ENCODE results near the gene SNX15. TPM values are rescaled to one million over a fixed set of nuclear protein-coding genes. Genes with fewer than 3 reads are reported as not detected.

SNX15 gene
- total and polyA plus RNA-seq, 2 donors (not counting 1 experiment from before 2014, with no cell fraction given), result 26.0 to 28.5 TPM

- Histone ChIP-seq H3K9ac (ENCODE audit: low read length) (peak within 1 kb of the TSS; percentile 86), H3K4me1 (ENCODE audit: control insufficient read depth in 2 of 2, insufficient read depth in 2 of 2, low read length in 2 of 2) (peaks cover 12 to 19% of the 10 kb centered on the region in 2 donors), H3K27me3 (replicated peaks in 1 of 4; ENCODE audit: control extremely low read depth in 1 of 4, control insufficient read depth in 3 of 4, insufficient read depth in 4 of 4, low read length in 3 of 4) (no peaks in the 10 kb centered on the region), H4K20me1 (ENCODE audit: control insufficient read depth, insufficient read depth, low read length, poor library complexity, severe bottlenecking) (peaks cover 8% of the 10 kb centered on the region), H3K36me3 (replicated peaks in 1 of 2; ENCODE audit: control extremely low read depth in 1 of 2, control insufficient read depth in 1 of 2, extremely low read depth in 1 of 2, insufficient read depth in 2 of 2, low read length in 1 of 2) (peaks cover 0 to 40% of the 10 kb centered on the region in 2 experiments), H3K27ac (ENCODE audit: low read length in 2 of 2) (peak within 1 kb of the TSS; percentile 91 to 94), H3K9me3 (ENCODE audit: control extremely low read depth in 1 of 3, control insufficient read depth in 2 of 3, insufficient read depth in 1 of 3, low read length in 2 of 3) (no peaks in the 10 kb centered on the region), H3K79me2 (ENCODE audit: control insufficient read depth, insufficient read depth, low read length) (peaks cover 24% of the 10 kb centered on the region), H3K4me3 (ENCODE audit: control extremely low read depth in 1 of 5, extremely low read depth in 1 of 5, insufficient read depth in 1 of 5, low read depth in 2 of 5, low read length in 4 of 5) (peak within 1 kb of the TSS; percentile 61 to 81 (median 76)), H3K4me2 (replicated peaks; ENCODE audit: low read depth, low read length, poor library complexity, severe bottlenecking) (peak within 1 kb of the TSS; percentile 88), H2AFZ (ENCODE audit: insufficient read depth, low read depth, low read length, poor library complexity, severe bottlenecking) (peak within 1 kb of the TSS; percentile 98)
- H3K9me3 Mint-ChIP-seq (ENCODE audit: insufficient read depth), result no peaks in the 10 kb centered on the region
- H3K4me3 Mint-ChIP-seq, result peak within 1 kb of the TSS; percentile 98
- H3K27ac Mint-ChIP-seq, result peak within 1 kb of the TSS; percentile 100
- POLR2A ChIA-PET, result no interaction called here
- DNase-seq (peak; percentile 98), ATAC-seq (ENCODE audit: low read depth) (peak; percentile 87)
- under 1% methylated on average over 77 of the region's 79 CpGs for WGBS (ENCODE audit: insufficient coverage)
- no peak for TF ChIP-seq EZH2 (IDR thresholded peaks at IDR 0.05; ENCODE audit: borderline replicate concordance, insufficient read depth, low read depth, low read length, poor library complexity, severe bottlenecking)
- TF ChIP-seq CTCF (IDR thresholded peaks at IDR 0.05), result no peak
- H3K27me3 Mint-ChIP-seq, result no peaks in the 10 kb centered on the region
- CTCF ChIA-PET, result interaction anchor here (0.5 to 2.0 kb wide), 3 partner anchors 27 to 50 kb away, joined by 3 to 8 read pairs (median 6); partner anchors contain the start of gene SAC3D1
- peaks cover 28% of the 10 kb centered on the region for H3K4me1 Mint-ChIP-seq
- intact Hi-C loops (cut with micrococcal nuclease), result loop anchor here (1.0 kb wide), 9 partner anchors 12 to 167 kb away; partner anchors contain the start of genes ARL2, ATG2A, FAU and MRPL49
These were observed 56.8 kb downstream of the SNX15 start, which contains the start of the genes CDCA5 and ZFPL1 for GRCh38 chr11:65083834-65084597. CDCA5 (minus strand) TSS chr11:65084040; CDS start chr11:65083978, 62 bp downstream. ZFPL1 (plus strand) TSS chr11:65084222; CDS start chr11:65084699, 477 bp downstream.

All from B cell (primary cell).